ENCODE data around the gene IL34. TPM values are rescaled to one million over a fixed set of nuclear protein-coding genes. Genes with fewer than 3 reads are reported as not detected.

Gene IL34
- total RNA-seq, 1 experiment from 2014 or later = not detected

- TF ChIP-seq ZFX (IDR thresholded peaks at IDR 0.05) = no peak
- no peak for TF ChIP-seq ZBTB33 (IDR thresholded peaks at IDR 0.05; ENCODE audit: extremely low read depth, insufficient replicate concordance, low read length)
- TF ChIP-seq EGR1 (IDR thresholded peaks at IDR 0.05; ENCODE audit: low read depth) = no peak
- TF ChIP-seq EZH2 (IDR thresholded peaks at IDR 0.05) = no peak
- TF ChIP-seq FOSL1 (IDR thresholded peaks at IDR 0.05; ENCODE audit: low read depth) = no peak
- no peak for TF ChIP-seq SRF (IDR thresholded peaks at IDR 0.05; ENCODE audit: low read depth)
- TF ChIP-seq CEBPB (IDR thresholded peaks at IDR 0.05; ENCODE audit: low read depth) = no peak
- no peak for TF ChIP-seq ATF3 (IDR thresholded peaks at IDR 0.05)
- TF ChIP-seq POLR2AphosphoS5 (IDR thresholded peaks at IDR 0.05; ENCODE audit: low read depth, low read length) = no peak
- no peak for TF ChIP-seq SP1 (IDR thresholded peaks at IDR 0.05; ENCODE audit: low read depth)
Measured at GRCh38 chr16:70658921-70659320, 12.6 kb downstream of the IL34 start (continued).

GRCh38 chr16:70659546-70659945 is 13.2 kb downstream of the IL34 start:
- Histone ChIP-seq H3K4me3 (replicated peaks in 1 of 2; ENCODE audit: low read depth in 1 of 2, low read length in 2 of 2) (no peak overlapping the region), H2AFZ (ENCODE audit: low read depth, low read length, poor library complexity, severe bottlenecking) (no peak overlapping the region), H3K4me1 (ENCODE audit: control insufficient read depth in 1 of 2, insufficient read depth in 2 of 2, low read length in 2 of 2) (no peaks in the 10 kb centered on the region), H3K36me3 (ENCODE audit: control insufficient read depth in 1 of 2, insufficient read depth in 2 of 2, low read length in 2 of 2) (peaks cover 0 to 4% of the 10 kb centered on the region in 2 experiments; a peak in 1 of 4 replicates), H4K20me1 (ENCODE audit: insufficient read depth) (no peaks in the 10 kb centered on the region), H3K9me2 (ENCODE audit: insufficient read depth) (no peaks in the 10 kb centered on the region), H3K27me3 (ENCODE audit: insufficient read depth, low read length) (no peaks in the 10 kb centered on the region), H3K27ac (ENCODE audit: low read depth, low read length) (no peak overlapping the region), H3K4me2 (ENCODE audit: low read length) (no peak overlapping the region), H3K9ac (ENCODE audit: low read length) (no peak overlapping the region), H3K9me3 (ENCODE audit: control insufficient read depth in 1 of 2, insufficient read depth in 1 of 2, low read depth in 1 of 2, low read length in 2 of 2) (no peaks in the 10 kb centered on the region), H3K79me2 (ENCODE audit: insufficient read depth, low read length) (no peaks in the 10 kb centered on the region)
- intact Hi-C loops (cut with micrococcal nuclease) = loop anchor here (10.0 kb wide), 1 partner anchor 135 kb away; the partner anchor contains the start of genes COG4 and SF3B3
- POLR2A ChIA-PET = no interaction called here
- no TSS peak for BruUV-seq (replicated peaks)
- CTCF ChIA-PET = no interaction called here
- RAD21 ChIA-PET (ENCODE audit: low non-redundant PET in 1 of 2, low total read pairs in 2 of 2, uncharacterized antibody in 2 of 2, unreplicated experiment in 2 of 2) = no interaction called here
- ATAC-seq (no peak), DNase-seq (ENCODE audit: low read depth, low spot score) (no peak)
- no peak for TF ChIP-seq POLR2AphosphoS5 (IDR thresholded peaks at IDR 0.05; ENCODE audit: low read depth, low read length)
- TF ChIP-seq ATF3 (IDR thresholded peaks at IDR 0.05) = no peak
- TF ChIP-seq YY1 (IDR thresholded peaks at IDR 0.05; ENCODE audit: extremely low read depth, insufficient replicate concordance, low read depth, low read length) = no peak
- no peak for TF ChIP-seq SRF (IDR thresholded peaks at IDR 0.05; ENCODE audit: low read depth)
- TF ChIP-seq FOSL1 (IDR thresholded peaks at IDR 0.05; ENCODE audit: low read depth) = no peak
- TF ChIP-seq EGR1 (IDR thresholded peaks at IDR 0.05; ENCODE audit: low read depth) = no peak
- no peak for TF ChIP-seq ELF1 (IDR thresholded peaks at IDR 0.05; ENCODE audit: borderline replicate concordance, low read depth)
- no peak for TF ChIP-seq MAX (IDR thresholded peaks at IDR 0.05)
- no peak for TF ChIP-seq CTCF (IDR thresholded peaks at IDR 0.05 in 2 of 3, conservative IDR thresholded peaks at IDR 0.05 in 1 of 3; ENCODE audit: borderline replicate concordance in 1 of 3, insufficient read depth in 1 of 3, low read depth in 2 of 3, low read length in 2 of 3)
- no peak for TF ChIP-seq ZFX (IDR thresholded peaks at IDR 0.05)
- no peak for TF ChIP-seq TCF7L2 (IDR thresholded peaks at IDR 0.05; ENCODE audit: borderline replicate concordance, extremely low read depth, insufficient read depth, insufficient read length)
- no peak for TF ChIP-seq EZH2phosphoT487 (IDR thresholded peaks at IDR 0.05; ENCODE audit: borderline replicate concordance)
- no peak for TF ChIP-seq JUND (IDR thresholded peaks at IDR 0.05)
- no peak for TF ChIP-seq SP1 (IDR thresholded peaks at IDR 0.05; ENCODE audit: low read depth)
- TF ChIP-seq ZBTB33 (IDR thresholded peaks at IDR 0.05; ENCODE audit: extremely low read depth, insufficient replicate concordance, low read length) = no peak
- no peak for TF ChIP-seq EZH2 (IDR thresholded peaks at IDR 0.05)

Data from HCT116 (cell line).